A673 (cell line): ENCODE data around the gene HMGCS2.

Experiments used
- EZH2 ChIP-seq: fragments of 200-600 bp; sonication (generic); IDR thresholded peaks from 2 replicates; pipeline ENCODE4 v1.6.1; 2017; ENCODE audit warnings: borderline replicate concordance, low read depth, mild to moderate bottlenecking, mixed read lengths, antibody characterized with exemption, low read length; ENCODE audit not compliant: poor library complexity, severe bottlenecking
- TF ChIP-seq, protein P1 (sequence below): fragments of 300-800, 200-600 bp; sonication (generic); conservative IDR thresholded peaks from 2 replicates; pipeline ENCODE4 v1.5.1; 2017; ENCODE audit warnings: low read depth, mild to moderate bottlenecking, antibody characterized with exemption, low read length, moderate library complexity, mixed read lengths

DNA sequence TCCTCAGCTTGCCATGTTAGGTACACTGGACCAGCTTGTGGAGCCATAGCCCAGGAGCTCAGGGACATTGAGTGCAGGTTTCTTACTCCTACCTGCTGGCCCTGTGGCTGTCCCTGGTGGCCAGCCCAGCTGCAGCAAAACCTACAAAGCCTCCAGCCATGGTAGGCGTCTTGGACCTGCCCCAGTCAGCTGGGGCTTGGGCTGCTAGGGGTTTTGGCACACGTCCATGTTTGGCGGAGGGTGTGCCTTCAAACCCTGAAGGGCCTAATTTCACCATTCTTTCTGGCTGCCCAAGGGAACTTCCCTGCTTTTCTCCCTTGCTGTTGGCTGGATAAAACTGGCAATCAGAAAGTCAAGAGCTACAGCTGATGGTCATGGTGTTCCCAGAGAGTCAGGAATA lies 25.4 kb downstream of the HMGCS2 start:
- TF ChIP-seq, protein P1, sequence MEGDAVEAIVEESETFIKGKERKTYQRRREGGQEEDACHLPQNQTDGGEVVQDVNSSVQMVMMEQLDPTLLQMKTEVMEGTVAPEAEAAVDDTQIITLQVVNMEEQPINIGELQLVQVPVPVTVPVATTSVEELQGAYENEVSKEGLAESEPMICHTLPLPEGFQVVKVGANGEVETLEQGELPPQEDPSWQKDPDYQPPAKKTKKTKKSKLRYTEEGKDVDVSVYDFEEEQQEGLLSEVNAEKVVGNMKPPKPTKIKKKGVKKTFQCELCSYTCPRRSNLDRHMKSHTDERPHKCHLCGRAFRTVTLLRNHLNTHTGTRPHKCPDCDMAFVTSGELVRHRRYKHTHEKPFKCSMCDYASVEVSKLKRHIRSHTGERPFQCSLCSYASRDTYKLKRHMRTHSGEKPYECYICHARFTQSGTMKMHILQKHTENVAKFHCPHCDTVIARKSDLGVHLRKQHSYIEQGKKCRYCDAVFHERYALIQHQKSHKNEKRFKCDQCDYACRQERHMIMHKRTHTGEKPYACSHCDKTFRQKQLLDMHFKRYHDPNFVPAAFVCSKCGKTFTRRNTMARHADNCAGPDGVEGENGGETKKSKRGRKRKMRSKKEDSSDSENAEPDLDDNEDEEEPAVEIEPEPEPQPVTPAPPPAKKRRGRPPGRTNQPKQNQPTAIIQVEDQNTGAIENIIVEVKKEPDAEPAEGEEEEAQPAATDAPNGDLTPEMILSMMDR, result no peak
- no peak for TF ChIP-seq EZH2
